Adrenal gland (tissue), 5 donors: ENCODE measurements around the gene RAB3B.

ENCODE experiments used
- POLR2A ChIP-seq, 2 donors: fragments of 450-650 bp; IDR thresholded peaks; one replicate each; pipeline ENCODE4 v1.6.1; 2017; ENCODE audit warnings: antibody characterized with exemption in 2 of 2, mild to moderate bottlenecking in 2 of 2, moderate library complexity in 1 of 2
- TF ChIP-seq, protein P1 (sequence below), 6 experiments: fragments of 450-650 bp in 4 of 6; fragments of 200-600 bp in 2 of 6; sonication (generic) in 1 of 6; IDR thresholded peaks; 1 replicate in 5 of 6; 2 replicates in 1 of 6; pipeline versions ENCODE4 v1.5.1 to v1.8.0; 2016 to 2021; ENCODE audit warnings: antibody characterized with exemption in 6 of 6, mild to moderate bottlenecking in 2 of 6, moderate library complexity in 1 of 6
- donor health status: DM: no; HTN: no; CAD: no.

DNA sequence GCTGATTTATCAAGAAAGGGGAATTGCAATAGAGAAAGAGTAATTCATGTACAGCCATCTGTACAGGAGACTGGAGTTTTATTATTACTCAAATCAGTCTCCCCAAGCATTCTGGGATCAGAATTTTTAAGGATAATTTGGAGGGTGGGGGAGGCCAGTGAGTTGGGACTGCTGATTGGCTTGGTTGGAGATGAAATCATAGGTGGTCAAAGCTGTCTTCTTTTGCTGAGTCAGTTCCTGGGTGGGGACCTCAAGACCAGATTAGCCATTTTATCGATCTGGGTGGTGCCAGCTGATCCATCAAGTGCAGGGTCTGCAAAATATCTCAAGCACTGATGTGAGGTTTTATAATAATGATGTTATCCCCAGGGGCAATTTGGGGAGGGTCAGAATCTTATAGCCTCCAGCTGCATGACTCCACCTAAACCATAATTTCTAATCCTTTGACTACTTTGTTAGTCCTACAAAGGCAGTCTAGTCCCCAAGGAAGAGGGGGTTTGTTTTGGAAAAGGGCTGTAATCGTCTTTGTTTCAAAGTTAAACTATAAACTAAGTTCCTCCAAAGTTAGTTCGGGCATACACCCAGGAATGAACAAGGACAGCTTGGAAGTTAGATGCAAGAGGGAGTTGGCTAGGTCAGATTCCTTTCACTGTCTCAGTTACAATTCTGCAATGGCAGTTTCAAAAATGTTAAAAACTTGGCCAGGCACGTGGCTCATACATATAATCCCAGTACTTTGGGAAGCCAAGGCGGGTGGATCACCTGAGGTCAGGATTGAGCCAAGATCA, 16.9 kb upstream of the RAB3B start:
- TF ChIP-seq, protein P1, sequence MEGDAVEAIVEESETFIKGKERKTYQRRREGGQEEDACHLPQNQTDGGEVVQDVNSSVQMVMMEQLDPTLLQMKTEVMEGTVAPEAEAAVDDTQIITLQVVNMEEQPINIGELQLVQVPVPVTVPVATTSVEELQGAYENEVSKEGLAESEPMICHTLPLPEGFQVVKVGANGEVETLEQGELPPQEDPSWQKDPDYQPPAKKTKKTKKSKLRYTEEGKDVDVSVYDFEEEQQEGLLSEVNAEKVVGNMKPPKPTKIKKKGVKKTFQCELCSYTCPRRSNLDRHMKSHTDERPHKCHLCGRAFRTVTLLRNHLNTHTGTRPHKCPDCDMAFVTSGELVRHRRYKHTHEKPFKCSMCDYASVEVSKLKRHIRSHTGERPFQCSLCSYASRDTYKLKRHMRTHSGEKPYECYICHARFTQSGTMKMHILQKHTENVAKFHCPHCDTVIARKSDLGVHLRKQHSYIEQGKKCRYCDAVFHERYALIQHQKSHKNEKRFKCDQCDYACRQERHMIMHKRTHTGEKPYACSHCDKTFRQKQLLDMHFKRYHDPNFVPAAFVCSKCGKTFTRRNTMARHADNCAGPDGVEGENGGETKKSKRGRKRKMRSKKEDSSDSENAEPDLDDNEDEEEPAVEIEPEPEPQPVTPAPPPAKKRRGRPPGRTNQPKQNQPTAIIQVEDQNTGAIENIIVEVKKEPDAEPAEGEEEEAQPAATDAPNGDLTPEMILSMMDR (IDR thresholded peaks at IDR 0.05): no peak
- TF ChIP-seq POLR2A (IDR thresholded peaks at IDR 0.05): no peak
